IPS DF 6.9 (cell line): ENCODE measurements around the gene TFB1M.

Source experiments
- DNase-seq: peaks from one replicate; pipeline ENCODE4 v3.0.0-alpha.2; 2013; ENCODE audit warnings: low read depth, low spot score
- H3K27ac ChIP-seq: one replicate; pipeline ENCODE4 v1.5.1; 2013; ENCODE audit warnings: low read length, control low read depth
- H3K27me3 ChIP-seq: 2 replicates; pipeline ENCODE4 v1.6.1; 2013; ENCODE audit warnings: mild to moderate bottlenecking, low read length; ENCODE audit not compliant: control insufficient read depth, insufficient read depth
- H3K36me3 ChIP-seq: 2 replicates; pipeline ENCODE4 v1.6.1; 2013; ENCODE audit warnings: low read length; ENCODE audit not compliant: control insufficient read depth, insufficient read depth
- H3K4me1 ChIP-seq: 2 replicates; pipeline ENCODE4 v1.6.1; 2013; ENCODE audit warnings: low read length; ENCODE audit not compliant: control insufficient read depth, insufficient read depth
- H3K4me3 ChIP-seq: 2 replicates; pipeline ENCODE4 v1.5.1; 2013; ENCODE audit warnings: mild to moderate bottlenecking, low read length
- H3K9me3 ChIP-seq: 2 replicates; pipeline ENCODE4 v1.6.1; 2013; ENCODE audit warnings: low read length, inconsistent platforms; ENCODE audit not compliant: control insufficient read depth, insufficient read depth
- WGBS: extraction: QIAGEN DNeasy Blood & Tissue Kit; methylation state at CpG from one replicate; pipeline ENCODE4 v1.1.7; 2013; ENCODE audit warnings: mixed read lengths, missing lambda C conversion rate; ENCODE audit not compliant: insufficient read length, insufficient coverage; 5-methylcytosine and 5-hydroxymethylcytosine counted together

The TFB1M gene

DNA sequence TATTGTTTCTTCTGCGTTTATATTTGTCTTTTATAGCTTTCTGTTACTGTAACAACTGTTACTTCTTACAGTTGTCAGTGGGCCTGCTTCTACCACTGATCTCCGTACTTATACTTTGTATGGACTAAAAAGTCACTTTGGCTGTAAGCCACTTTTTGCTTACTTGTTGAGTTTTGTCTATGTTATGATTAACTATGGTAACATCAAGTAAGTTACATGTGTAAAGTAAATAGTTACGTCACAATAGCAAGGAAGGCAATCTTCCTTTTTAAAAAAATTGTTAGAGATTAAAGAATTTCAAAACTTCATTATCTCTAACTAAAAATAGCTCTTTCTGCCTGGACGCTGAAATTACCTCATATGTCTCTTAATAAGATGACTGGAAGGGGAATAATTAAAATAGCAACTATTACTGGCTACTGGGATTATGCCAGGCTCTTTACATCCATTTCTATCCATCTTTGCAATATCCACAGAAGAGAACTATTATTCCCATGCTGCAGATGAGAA, 10.9 kb downstream of the TFB1M start:
- no peak overlapping the region for H3K27ac ChIP-seq
- no peaks in the 10 kb centered on the region for H3K27me3 ChIP-seq
- H3K4me1 ChIP-seq: no peaks in the 10 kb centered on the region
- peaks cover 2% of the 10 kb centered on the region; the same call in 1 of the 2 replicates for H3K36me3 ChIP-seq
- no peak for DNase-seq
- H3K9me3 ChIP-seq: no peaks in the 10 kb centered on the region
- H3K4me3 ChIP-seq: no peak overlapping the region
- no CpG with 5 or more reads among the region's 4 CpGs for WGBS

DNA sequence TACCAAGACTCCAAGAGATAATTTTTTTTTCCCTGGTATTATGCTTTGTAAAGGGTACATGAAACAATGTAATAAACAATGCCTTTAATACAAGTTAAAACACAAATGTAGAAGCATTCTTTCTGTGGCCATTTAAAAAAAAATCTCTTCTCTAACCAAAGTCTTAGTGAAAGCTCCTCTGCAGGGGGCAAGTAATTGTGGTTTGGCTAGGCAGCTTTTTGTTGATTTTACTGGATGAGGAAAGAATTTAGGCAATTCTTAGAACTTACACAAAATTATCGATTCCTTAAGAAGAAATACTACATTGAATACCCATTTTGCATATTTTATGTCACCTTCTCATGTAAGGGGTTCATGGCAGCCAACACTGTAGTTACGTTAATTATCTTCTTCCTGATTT, 12.4 kb downstream of the TFB1M start:
- peaks cover 2% of the 10 kb centered on the region; the same call in 1 of the 2 replicates for H3K36me3 ChIP-seq
- WGBS: no CpG with 5 or more reads among the region's 2 CpGs
- no peak overlapping the region for H3K4me3 ChIP-seq
- H3K27ac ChIP-seq: no peak overlapping the region
- no peak for DNase-seq
- H3K9me3 ChIP-seq: no peaks in the 10 kb centered on the region
- H3K4me1 ChIP-seq: no peaks in the 10 kb centered on the region
- H3K27me3 ChIP-seq: no peaks in the 10 kb centered on the region

DNA sequence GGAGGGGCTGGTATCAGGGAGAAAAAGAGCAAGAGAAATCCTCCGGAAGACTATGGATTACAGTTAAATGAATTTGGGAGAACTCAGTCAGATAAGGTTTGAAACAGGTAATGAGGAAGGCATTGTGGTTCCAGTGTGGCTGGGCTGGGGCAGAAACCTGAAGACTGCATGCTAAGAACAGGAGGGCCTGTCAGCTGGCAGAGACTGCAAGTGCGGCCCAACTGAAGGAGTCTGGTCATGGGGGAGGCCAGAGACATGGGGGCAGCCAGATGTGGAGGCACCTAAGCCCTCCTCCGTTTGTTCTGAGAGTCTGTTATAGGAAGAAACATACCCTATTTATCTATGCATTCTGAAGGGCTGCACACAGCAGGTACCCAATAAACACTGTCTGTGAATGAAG, 16.6 kb downstream of the TFB1M start:
- H3K36me3 ChIP-seq: peaks cover 4% of the 10 kb centered on the region; the same call in 1 of the 2 replicates
- no CpG with 5 or more reads among the region's 3 CpGs for WGBS
- H3K27ac ChIP-seq: no peak overlapping the region
- H3K4me3 ChIP-seq: no peak overlapping the region
- no peaks in the 10 kb centered on the region for H3K27me3 ChIP-seq
- no peaks in the 10 kb centered on the region for H3K4me1 ChIP-seq
- H3K9me3 ChIP-seq: no peaks in the 10 kb centered on the region
- no peak for DNase-seq

DNA sequence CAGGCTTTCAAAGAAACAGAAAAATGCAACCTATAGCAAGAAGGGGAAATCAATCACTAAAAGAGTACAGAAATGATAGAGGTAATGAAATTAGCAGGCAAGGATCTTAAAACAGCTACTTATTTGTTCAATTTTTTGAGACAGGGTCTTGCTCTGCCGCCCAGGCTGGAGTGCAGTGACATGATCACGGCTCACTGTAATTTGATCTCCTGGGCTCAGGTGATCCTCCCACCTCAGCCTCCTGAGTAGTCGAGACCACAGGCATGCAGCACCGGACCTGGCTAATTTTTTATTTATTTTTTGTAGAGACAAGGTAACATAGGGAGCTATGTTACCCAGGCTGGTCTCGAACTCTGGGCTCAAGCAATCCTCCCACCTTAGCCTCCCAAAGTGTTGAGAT, 21.6 kb downstream of the TFB1M start:
- DNase-seq: no peak
- no peak overlapping the region for H3K4me3 ChIP-seq
- H3K9me3 ChIP-seq: no peaks in the 10 kb centered on the region
- WGBS: no CpG with 5 or more reads among the region's 5 CpGs
- no peaks in the 10 kb centered on the region for H3K4me1 ChIP-seq
- no peaks in the 10 kb centered on the region for H3K27me3 ChIP-seq
- H3K27ac ChIP-seq: no peak overlapping the region
- peaks cover 9% of the 10 kb centered on the region for H3K36me3 ChIP-seq

DNA sequence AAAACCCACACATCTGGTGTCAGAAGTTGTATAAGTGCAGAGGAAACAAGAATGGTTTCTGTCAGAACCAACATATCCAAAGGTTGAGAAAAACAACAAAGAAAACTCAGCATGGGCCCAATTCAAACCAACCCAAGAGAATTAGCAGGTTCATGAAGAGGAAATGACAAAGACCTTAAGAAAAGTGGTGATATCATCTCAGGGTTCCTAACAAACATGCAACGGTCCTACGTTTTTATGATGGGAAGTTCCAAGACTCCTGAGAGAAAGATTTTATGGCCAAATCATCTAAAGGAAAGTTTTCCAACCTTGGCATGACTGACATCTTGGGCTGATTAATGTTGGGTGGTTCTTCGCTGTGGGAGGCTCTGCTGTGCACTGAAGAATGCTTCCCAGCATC, 23.0 kb downstream of the TFB1M start:
- WGBS: no CpG with 5 or more reads among the region's 3 CpGs

DNA sequence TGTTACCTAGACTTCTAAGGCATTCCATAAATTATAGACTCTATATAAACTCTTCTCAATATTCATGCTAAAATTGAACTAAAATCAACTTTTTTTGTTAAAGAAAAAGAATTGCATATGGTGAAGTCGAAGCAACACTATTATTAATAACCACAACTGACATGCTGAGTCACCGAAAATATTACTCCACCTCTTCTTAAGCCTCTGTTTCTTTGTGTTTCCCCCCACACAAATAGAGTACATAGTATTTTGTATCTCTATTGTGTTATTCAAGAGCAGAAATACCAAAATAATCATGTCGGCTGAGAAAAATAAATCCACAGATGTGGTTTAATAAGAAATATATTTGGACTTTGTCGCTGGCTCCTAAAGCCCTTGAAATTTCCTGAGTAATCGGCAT, 23.8 kb downstream of the TFB1M start:
- H3K27me3 ChIP-seq: no peaks in the 10 kb centered on the region
- no CpG with 5 or more reads among the region's 5 CpGs for WGBS
- H3K36me3 ChIP-seq: peaks cover 5% of the 10 kb centered on the region

More for the DNA sequence above, 23.0 kb downstream of the TFB1M start:
- Histone ChIP-seq H3K27ac (no peak overlapping the region), H3K27me3 (no peaks in the 10 kb centered on the region), H3K36me3 (peaks cover 5% of the 10 kb centered on the region), H3K9me3 (no peaks in the 10 kb centered on the region), H3K4me1 (no peaks in the 10 kb centered on the region), H3K4me3 (no peak overlapping the region)
- DNase-seq: no peak

DNA sequence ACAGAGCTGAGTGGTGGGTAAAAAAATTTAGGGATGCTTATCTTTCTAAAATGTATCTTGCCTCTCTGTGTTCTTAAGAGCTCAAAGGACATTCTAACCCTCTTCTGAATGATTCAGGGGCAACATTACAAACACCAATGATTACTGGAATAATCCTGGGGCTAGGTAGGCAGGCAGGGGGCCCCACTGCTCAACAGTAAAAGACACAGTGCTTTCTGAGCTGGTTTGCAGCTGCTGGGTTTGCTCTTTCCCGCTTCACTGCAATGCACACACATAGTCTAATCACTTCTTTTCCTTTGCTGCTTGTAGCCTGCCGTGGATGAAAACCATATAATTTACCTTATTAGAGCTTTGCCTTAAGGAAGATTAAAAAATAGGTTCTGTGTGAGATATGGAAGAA, 26.5 kb downstream of the TFB1M start:
- H3K9me3 ChIP-seq: no peaks in the 10 kb centered on the region
- no peak overlapping the region for H3K27ac ChIP-seq
- H3K4me3 ChIP-seq: no peak overlapping the region
- no CpG with 5 or more reads among the region's 2 CpGs for WGBS
- H3K27me3 ChIP-seq: no peaks in the 10 kb centered on the region
- DNase-seq: no peak
- H3K36me3 ChIP-seq: peaks cover 5% of the 10 kb centered on the region; the same call in 1 of the 2 replicates
- H3K4me1 ChIP-seq: no peaks in the 10 kb centered on the region

More for the DNA sequence above, 23.8 kb downstream of the TFB1M start:
- H3K4me3 ChIP-seq: no peak overlapping the region
- H3K4me1 ChIP-seq: no peaks in the 10 kb centered on the region
- no peak for DNase-seq
- H3K27ac ChIP-seq: no peak overlapping the region
- no peaks in the 10 kb centered on the region for H3K9me3 ChIP-seq

DNA sequence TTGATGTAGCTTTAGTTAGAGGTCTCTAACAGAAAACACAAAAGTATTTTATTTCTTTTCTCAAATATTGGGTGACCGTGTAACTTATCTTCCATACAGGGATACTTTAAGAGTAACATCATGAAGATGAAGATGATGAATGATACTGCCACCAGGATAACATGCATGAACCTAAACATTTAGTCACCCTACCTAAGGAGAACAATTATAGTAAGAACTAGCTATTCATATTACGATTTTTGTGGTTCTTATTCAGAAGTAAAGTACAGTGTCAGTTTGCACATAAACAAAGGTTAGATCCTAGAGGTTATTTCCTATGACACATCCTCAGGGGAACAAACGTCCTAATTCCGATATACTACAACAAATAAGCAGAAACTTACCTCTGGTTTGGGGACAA, 29.5 kb downstream of the TFB1M start:
- no CpG with 5 or more reads among the region's 4 CpGs for WGBS
- H3K27ac ChIP-seq: no peak overlapping the region
- no peaks in the 10 kb centered on the region for H3K4me1 ChIP-seq
- H3K27me3 ChIP-seq: no peaks in the 10 kb centered on the region
- DNase-seq: no peak
- no peaks in the 10 kb centered on the region for H3K36me3 ChIP-seq
- no peak overlapping the region for H3K4me3 ChIP-seq
- H3K9me3 ChIP-seq: no peaks in the 10 kb centered on the region

DNA sequence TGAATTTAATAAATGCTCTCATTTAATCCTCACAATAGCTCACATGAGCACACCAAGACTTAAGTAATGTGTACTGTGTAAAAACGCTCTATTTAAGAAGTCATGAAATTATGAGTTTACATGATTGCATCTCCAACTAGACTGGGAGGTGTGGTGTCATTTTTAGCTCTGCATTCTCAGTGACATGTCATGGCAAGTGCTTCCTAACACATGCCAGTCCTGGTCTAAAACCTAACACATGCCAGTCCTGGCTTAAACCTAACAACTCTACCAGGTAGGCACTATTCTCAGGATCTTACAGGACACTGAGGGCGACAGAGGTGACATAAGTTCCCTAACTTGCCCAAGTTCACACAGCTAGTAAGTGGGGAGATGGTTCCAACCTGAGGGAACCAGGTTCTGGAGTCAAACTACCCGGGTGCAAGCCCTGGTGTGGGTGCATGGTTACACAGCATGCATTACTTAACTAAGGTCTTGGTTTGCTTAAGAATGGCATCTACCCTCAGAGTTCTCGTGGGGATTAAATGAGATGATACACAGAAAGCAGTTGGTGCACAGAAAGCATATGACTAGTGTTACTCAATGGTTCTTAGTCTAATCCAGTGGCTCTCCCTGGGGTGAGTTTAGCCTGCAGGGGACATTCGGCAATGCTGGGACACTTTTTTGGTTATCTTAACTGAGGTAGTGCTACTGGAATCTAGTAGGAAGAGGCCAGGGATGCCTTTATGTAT, 35.8 kb downstream of the TFB1M start:
- H3K27me3 ChIP-seq: no peaks in the 10 kb centered on the region
- no CpG with 5 or more reads among the region's 5 CpGs for WGBS
- H3K4me3 ChIP-seq: no peak overlapping the region
- no peak overlapping the region for H3K27ac ChIP-seq
- H3K9me3 ChIP-seq: no peaks in the 10 kb centered on the region
- 0 out of 2 replicates have a peak, but pooled peaks cover 3% of the 10 kb centered on the region for H3K36me3 ChIP-seq
- DNase-seq: no peak
- no peaks in the 10 kb centered on the region for H3K4me1 ChIP-seq

DNA sequence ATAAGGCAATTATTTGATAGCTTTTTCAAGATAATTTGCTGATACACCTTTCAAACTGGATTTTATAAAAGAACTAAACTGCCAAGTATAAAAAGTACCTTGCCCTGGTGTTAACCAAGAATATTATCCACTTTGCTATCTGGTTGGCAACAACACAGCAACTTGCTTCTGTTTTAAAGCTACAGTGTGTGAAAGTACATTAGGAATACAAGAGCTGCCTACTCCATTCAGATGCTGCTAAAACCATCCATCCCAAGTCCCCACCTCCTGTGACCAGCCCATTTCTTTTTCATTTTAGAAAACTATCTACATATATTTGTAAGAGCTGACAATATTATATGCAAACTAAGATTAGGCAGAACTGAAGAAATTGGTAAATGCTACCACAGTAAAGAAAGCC, 37.6 kb downstream of the TFB1M start:
- 0 out of 2 replicates have a peak, but pooled peaks cover 3% of the 10 kb centered on the region for H3K36me3 ChIP-seq
- no peak overlapping the region for H3K27ac ChIP-seq
- no peaks in the 10 kb centered on the region for H3K4me1 ChIP-seq
- no peaks in the 10 kb centered on the region for H3K9me3 ChIP-seq
- H3K4me3 ChIP-seq: no peak overlapping the region
- no peak for DNase-seq
- H3K27me3 ChIP-seq: no peaks in the 10 kb centered on the region
